Dedifferentiated amniotic fluid mesenchymal stem cell (primary cell): ENCODE data around the gene MAP1A.

ENCODE experiments used
- DNase-seq: peaks from one replicate; pipeline ENCODE4 v3.0.0-alpha.2; 2016; ENCODE audit errors: extremely low spot score

The MAP1A gene

DNA sequence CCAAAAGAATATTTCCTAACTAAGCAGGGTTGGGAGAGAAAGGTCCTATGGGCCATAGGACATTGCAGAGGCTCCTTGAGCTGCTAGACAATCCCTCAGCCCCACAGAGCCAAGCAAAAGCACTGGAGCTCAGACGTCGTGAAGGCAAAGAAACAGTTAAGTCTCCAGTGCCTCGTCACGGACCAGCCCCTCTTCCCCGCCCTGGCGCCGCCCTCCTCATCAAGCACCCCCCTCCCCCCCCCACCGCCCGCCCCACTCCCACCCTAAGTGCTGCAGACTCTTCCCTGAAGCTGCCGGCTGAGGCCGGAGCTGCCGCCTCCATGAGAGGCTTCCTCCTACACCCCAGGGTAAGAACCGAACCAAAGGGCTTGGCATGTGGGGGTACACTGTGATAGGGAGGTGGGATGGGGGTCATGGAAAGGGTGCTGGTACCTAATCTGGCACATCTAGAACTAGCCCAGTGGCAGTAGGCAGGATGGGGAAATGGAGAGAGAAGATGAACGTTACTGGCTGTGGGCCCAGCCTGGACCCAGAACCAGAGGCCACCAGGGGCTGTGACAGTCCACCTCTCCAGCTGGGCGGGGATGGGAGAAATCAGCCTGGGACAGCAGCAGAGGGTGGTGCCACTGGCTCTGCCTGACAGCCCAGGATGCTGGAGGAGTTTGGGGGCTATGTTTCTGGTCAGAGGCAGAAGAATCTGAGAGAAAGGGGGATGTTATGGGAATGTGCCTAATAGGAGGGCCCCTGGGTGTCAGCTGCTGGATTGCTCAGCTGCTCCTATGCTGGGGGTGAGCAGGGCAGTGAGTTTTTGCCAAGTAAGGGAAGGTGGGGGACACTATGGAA, at the start of gene MAP1A:
MAP1A (plus strand) TSS at position 255 of the 843 bp plus-strand sequence. CDS start 3,866 bp downstream, outside the sequence.
- peak; percentile 54 for DNase-seq

DNA sequence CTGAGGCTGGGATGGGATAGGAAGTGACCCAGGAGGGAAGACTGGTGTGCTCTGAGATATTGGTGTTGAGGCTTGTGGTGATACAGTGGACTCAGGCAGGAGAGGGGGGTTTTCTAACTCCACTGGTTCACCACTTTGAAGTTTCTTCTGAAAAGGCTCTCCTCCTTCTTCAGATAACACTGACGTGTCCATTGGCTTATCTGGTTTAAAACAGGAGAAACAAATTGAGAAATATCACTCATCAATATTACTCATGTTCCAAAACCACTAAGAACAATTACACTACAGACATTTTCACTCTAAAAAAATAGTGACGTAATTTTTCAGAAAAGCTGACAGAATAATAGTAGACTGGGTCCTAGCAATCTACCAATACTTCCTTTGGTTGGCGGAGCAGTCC, 47.5 kb upstream of the MAP1A start:
- no peak for DNase-seq

DNA sequence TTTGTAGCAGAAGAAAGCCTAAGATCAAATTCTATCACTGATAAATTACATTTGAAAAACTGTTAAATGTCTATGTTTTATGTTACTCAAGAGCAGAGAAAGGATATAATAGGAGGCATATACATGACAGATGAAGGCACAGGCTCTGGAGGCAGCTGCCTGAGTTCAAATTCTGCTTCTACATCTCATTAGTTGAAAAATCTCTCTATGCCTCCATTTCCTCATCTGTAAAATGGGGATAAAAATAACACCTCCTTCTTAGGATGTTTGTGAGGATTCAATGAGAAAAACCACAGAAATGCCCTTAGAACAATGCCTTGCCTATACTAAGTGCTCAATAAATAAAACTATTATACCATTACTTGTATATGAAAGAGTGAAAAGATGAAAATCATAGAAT, 45.4 kb upstream of the MAP1A start:
- DNase-seq: no peak

GRCh38 chr15:43473885-43474284, 43.5 kb upstream of the MAP1A start:
- DNase-seq: no peak

GRCh38 chr15:43483297-43484128, 33.9 kb upstream of the MAP1A start:
- peak; percentile 52 for DNase-seq

DNA sequence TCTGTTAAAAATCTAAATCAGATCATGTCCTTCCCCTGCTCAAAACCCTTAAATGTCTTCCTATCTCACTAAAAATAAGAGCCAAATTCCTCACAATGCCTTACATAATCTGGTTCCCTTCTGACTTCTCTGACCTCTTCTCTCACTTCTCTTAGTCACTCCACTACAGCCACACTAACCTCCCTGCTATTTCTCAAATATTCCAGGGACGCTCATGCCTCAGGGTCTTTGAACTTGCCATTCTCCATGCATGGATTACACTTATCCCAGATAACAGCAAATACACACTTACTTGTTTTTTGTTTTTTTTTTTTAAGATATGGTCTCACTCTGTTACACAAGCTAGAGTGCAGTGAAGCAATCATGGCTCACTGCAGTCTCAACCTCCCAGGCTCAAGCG, 33.0 kb upstream of the MAP1A start:
- DNase-seq: no peak

- DNase-seq: no peak
Measured at GRCh38 chr15:43487271-43487895, 30.0 kb upstream of the MAP1A start.

GRCh38 chr15:43488790-43489189, 28.6 kb upstream of the MAP1A start:
- no peak for DNase-seq

DNA sequence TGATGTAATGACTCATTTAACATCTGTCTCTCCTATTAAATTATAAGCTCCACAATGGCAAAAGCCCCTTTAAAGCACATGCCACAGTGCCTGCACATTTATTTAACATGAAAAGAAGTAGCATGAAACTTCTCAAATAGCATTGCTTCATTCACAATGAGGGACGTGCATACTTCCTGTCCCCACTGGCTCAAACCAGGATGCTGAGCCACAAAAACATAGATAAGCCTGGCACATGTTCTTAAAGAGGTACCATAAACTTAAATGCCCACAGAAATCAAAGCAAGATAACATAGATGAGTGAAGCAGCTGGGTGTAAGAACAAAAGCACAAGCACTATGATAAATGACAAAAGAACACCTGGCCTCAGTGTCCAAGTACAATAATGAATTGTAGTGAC, 28.2 kb upstream of the MAP1A start:
- no peak for DNase-seq

DNA sequence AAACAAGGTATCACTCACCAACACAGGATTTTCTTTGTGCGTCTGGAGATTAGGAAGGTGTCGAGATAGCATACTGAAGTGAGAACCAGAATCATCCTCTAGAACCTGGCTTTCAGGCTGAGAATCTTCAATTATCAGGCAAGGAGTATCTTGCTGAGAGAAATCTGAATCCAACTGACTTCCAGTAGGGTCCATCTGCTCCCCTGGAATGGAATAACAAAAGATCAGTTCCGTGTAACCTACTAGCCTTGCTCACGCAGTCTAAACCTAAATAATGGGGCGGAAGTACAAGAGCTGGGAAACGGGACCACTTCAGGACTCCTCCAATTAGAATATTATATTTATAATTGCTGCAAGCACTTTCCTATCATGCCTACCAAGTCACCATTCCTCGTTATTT, 25.1 kb upstream of the MAP1A start:
- DNase-seq: no peak

DNA sequence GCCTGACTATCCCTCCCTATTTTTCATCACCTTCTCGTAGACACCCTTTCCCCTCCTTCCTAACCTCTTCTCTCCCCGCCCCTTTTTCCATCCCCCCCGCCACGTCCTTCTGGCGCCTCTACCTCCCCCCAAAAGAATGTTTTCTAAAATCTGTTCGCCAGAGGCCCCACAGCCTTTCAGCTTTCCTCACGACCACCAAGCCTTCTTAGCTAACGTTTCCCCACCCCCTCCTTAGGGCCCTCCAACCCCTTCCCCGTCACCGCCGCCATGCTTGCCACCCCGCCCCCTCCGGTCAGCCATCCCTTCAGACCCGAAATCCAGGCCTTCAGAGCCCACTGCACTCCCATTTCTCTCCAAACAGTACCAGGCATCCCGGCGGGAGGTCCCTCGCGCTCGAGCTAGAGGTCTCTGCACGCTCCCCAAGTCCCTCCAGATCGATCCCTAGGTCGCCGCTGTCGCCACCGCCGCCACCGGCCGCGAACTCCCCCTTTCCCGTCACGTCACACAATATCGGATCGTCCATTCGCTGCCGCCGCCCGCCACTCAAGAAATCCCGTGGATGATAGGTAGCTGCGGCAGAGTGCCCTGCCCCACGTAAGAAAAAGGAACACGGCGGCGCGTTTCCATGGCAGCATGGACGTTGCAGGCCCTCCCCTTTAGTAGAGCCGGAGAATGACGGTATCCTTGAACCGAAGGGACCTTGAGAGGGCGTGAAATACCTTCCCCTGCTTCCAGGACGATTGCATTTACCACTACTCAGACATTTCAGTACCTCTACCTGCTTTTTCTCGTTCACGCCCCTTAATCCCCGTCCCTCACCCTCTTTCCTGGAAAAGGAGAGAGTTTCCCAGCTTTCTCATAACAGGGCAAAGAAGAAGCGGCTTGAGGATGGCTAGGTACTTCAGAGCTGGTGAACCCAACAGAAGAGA, 24.5 kb upstream of the MAP1A start, which contains the start of gene TP53BP1:
TP53BP1 (minus strand) TSS at position 484 of the 929 bp plus-strand sequence; CDS start at position 371, 113 bp downstream.
- peak; percentile 94 for DNase-seq

DNA sequence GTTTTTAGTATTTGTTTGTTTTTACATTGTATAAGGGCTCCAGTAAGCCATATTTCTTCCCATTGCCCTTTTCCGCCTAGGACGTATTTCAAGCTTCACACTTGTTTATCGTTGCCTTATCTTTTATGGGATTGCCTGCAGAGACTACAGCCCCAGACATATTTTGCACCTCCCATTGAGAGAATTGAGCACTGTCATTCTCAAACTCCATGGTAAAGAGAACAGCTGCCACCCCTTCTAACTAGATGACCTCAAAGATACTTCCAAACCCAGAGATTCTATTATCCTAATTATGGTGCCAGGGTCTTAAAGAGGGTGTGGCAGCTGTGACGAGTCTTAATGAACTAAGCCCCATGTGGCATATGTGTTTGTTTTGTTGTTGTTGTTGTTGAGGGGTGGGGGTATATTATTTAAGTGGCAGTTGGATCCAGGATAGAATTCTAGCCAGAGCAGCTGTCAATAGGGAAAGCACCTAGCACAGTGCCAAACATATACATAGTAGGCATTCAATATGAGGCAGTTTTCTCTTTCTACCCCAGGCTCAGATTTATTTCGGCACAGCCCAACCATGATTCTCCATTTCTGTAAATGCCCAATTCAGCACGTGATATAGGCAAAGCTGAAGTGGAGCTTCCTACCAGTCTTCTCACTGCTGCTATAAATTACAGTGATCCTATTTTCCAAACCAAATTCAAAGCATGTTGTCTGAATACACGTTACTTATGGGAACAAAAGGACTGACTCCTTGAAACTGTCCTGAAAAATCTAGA, 23.5 kb upstream of the MAP1A start:
- no peak for DNase-seq

- no peak for DNase-seq
Measured at GRCh38 chr15:43498990-43499389, 18.4 kb upstream of the MAP1A start.

- DNase-seq: no peak
Measured at GRCh38 chr15:43499635-43500034, 17.8 kb upstream of the MAP1A start.

GRCh38 chr15:43505738-43506137, 11.7 kb upstream of the MAP1A start:
- DNase-seq: peak; percentile 87

DNA sequence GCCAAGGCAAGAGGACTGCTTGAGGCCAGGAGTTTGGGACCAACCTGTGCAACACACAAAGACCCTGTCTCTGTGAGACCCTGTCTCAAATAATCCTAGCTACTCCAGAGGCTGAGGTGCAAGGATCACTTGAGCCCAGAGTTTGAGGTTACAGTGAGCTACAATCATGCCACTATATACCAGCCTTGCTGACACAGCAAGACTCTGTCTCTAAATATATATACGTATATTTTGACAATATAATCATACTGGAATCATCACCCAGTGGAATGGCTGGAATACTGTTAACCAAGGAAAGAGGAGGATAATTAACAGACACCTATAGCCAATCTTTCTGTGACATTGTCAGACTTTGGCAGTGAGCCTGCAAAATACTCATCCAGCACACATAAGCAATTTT, 9.0 kb upstream of the MAP1A start:
- no peak for DNase-seq

GRCh38 chr15:43508991-43509659, 8.3 kb upstream of the MAP1A start:
- DNase-seq: no peak

GRCh38 chr15:43509660-43510199, 7.7 kb upstream of the MAP1A start:
- DNase-seq: no peak

DNA sequence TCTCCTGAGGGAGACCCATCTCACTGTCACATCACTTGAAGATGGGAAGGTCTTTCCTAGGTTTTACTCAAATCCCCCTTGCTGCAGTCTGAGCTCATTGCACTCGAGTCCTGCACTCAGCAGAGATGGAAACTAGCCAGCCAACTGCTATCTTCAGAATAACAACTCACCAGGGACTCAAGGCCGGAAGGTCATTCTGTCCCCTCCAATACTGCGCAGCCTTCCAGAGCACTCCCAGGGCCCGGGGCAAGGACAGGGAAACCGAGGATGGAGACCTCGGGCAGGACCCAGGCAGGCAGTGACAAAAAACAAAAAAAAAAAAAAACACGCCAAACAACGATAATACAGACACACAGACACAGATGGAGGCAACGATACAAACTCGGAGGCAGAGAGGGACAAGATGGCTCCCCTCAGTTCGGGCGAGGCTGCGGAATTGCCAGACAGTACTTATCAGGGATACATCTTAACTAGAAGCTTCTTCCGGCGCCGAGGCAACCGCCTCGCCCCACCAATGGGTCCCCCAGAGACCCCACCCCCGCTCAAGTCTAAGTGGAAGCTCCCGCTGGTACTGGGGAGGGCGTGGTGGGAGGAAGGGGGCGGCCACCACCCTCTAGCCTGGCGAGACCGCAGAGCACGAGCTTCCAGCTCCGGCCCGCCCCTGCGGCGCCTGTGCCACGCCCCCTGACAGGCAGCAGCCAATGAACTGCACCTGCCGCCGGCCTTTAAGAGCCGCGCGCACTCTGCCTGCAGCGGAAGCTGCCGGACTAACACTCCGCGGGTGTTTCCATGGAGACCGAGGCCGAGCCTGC, 7.0 kb upstream of the MAP1A start:
- DNase-seq: peak; percentile 98
